PC-9 (cell line): ENCODE measurements around the gene UPK1A. TPM values are rescaled to one million over a fixed set of nuclear protein-coding genes. Genes with fewer than 3 reads are reported as not detected.
A peak's percentile ranks its signal among the peaks of the same experiment; 100 is the strongest.

Experiments
- BruUV-seq: library from RNA; stranded (reverse); fragments of 400-500 nt; replicated peaks from 2 replicates; lab custom pipeline; 2021; lab: Mats Ljungman, UMichigan
- CTCF ChIA-PET: fragments of 300-600 bp; sonication (Branson Sonifier 250); formaldehyde crosslinking; loops from one replicate; lab custom pipeline; 2022; ENCODE audit warnings: antibody characterized with exemption; lab: Charles Lee
- POLR2A ChIA-PET: fragments of 300-600 bp; sonication (Branson Sonifier 250); formaldehyde crosslinking; loops from one replicate; lab custom pipeline; 2022; ENCODE audit warnings: antibody characterized with exemption; ENCODE audit not compliant: unreplicated experiment; lab: Charles Lee
- DNase-seq, 2 experiments: peaks; one replicate each; pipeline versions ENCODE4 v3.0.0 to v3.0.0-alpha.2; 2015 to 2022; ENCODE audit warnings: mixed read lengths in 1 of 2
- H2AFZ ChIP-seq: fragments of 200-600 bp; sonication (generic); 2 replicates; pipeline ENCODE4 v1.8.1; 2017; ENCODE audit warnings: antibody characterized with exemption
- H3F3A ChIP-seq: fragments of 200-600 bp; sonication (generic); 2 replicates; pipeline ENCODE4 v1.8.1; 2017; ENCODE audit warnings: antibody characterized with exemption, mild to moderate bottlenecking, low read depth; ENCODE audit not compliant: insufficient read depth
- H3K27ac ChIP-seq: fragments of 200-600 bp; sonication (generic); 2 replicates; pipeline ENCODE4 v1.6.1; 2016; ENCODE audit warnings: mixed run types
- H3K27me3 ChIP-seq: fragments of 200-600 bp; sonication (generic); 2 replicates; pipeline ENCODE4 v1.6.1; 2016; ENCODE audit warnings: low read depth, mixed run types; ENCODE audit not compliant: insufficient read depth
- H3K36me3 ChIP-seq: fragments of 200-600 bp; sonication (generic); 2 replicates; pipeline ENCODE4 v1.6.1; 2016; ENCODE audit warnings: low read depth, mixed run types
- H3K4me1 ChIP-seq: fragments of 200-600 bp; sonication (generic); replicated peaks from 2 replicates; pipeline ENCODE4 v1.6.1; 2016; ENCODE audit warnings: mixed run types; ENCODE audit not compliant: insufficient read depth
- H3K4me2 ChIP-seq: fragments of 200-600 bp; sonication (generic); 2 replicates; pipeline ENCODE4 v1.6.1; 2017; ENCODE audit warnings: mixed run types
- H3K4me3 ChIP-seq: fragments of 200-600 bp; sonication (generic); 2 replicates; pipeline ENCODE4 v1.6.1; 2016; ENCODE audit warnings: mixed run types
- H3K79me2 ChIP-seq: fragments of 200-600 bp; sonication (generic); 2 replicates; pipeline ENCODE4 v1.6.1; 2017; ENCODE audit warnings: low read depth, mixed run types
- H3K9me2 ChIP-seq: fragments of 200-600 bp; sonication (generic); 2 replicates; pipeline ENCODE4 v1.8.1; 2017; ENCODE audit warnings: mild to moderate bottlenecking; ENCODE audit not compliant: insufficient read depth
- H3K9me3 ChIP-seq: fragments of 200-600 bp; sonication (generic); 2 replicates; pipeline ENCODE4 v1.8.1; 2016; ENCODE audit warnings: low read depth; ENCODE audit not compliant: insufficient read depth
- H4K20me1 ChIP-seq: fragments of 200-600 bp; sonication (generic); 2 replicates; pipeline ENCODE4 v1.8.1; 2017; ENCODE audit not compliant: insufficient read depth
- CTCF ChIP-seq: fragments of 200-600 bp; sonication (generic); conservative IDR thresholded peaks from 2 replicates; pipeline ENCODE4 v1.6.1; 2017; ENCODE audit warnings: mixed run types, antibody characterized with exemption, mild to moderate bottlenecking, moderate library complexity
- EZH2 ChIP-seq: fragments of 200-600 bp; sonication (generic); IDR thresholded peaks from 2 replicates; pipeline ENCODE4 v1.8.0; 2017; ENCODE audit warnings: antibody characterized with exemption, low read depth
- intact Hi-C: fragments of 100-400 bp; cut with micrococcal nuclease; formaldehyde crosslinking; loops from one replicate; pipeline ENCODE4 v1.10.0; 2022; ENCODE audit not compliant: unreplicated experiment
- total RNA-seq: library from RNA; stranded (reverse); gene quantifications from 2 replicates; pipeline ENCODE4 v1.2.3, GENCODE V29; 2021

Gene UPK1A
- total RNA-seq, 1 experiment from 2014 or later, result 1.6 TPM

- DNase-seq, result peak in 1 of 2 experiments; percentile 96
- H2AFZ ChIP-seq, result peak within 1 kb of the TSS; percentile 99
- peaks cover 34% of the 10 kb centered on the region for H3K79me2 ChIP-seq
- H3K36me3 ChIP-seq, result no peaks in the 10 kb centered on the region
- H3F3A ChIP-seq, result peaks cover 6% of the 10 kb centered on the region; the same call in 1 of the 2 replicates
- no peaks in the 10 kb centered on the region for H3K9me3 ChIP-seq
- POLR2A ChIA-PET, result no interaction called here
- H4K20me1 ChIP-seq, result peaks cover 14% of the 10 kb centered on the region
- H3K9me2 ChIP-seq, result no peaks in the 10 kb centered on the region
- intact Hi-C loops, result loop anchor here (1.0 to 5.0 kb wide), 11 partner anchors 25 to 745 kb away; partner anchors contain the start of genes COX6B1, LIN37, PSENEN and U2AF1L4
- H3K4me3 ChIP-seq, result peak within 1 kb of the TSS; percentile 85
- H3K4me1 ChIP-seq, result peaks cover 20% of the 10 kb centered on the region
- BruUV-seq, result no TSS peak
- CTCF ChIA-PET, result interaction anchor here (0.5 kb wide), 1 partner anchor 182 kb away, joined by 4 read pairs; no protein-coding TSS in a partner anchor
- peak within 1 kb of the TSS; percentile 45 for H3K27ac ChIP-seq
- H3K4me2 ChIP-seq, result peak within 1 kb of the TSS; percentile 99
- no peak for TF ChIP-seq CTCF
- TF ChIP-seq EZH2, result no peak
- H3K27me3 ChIP-seq, result no peaks in the 10 kb centered on the region
These were observed 51.5 kb downstream of the UPK1A start, which contains the start of gene KMT2B for GRCh38 chr19:35717665-35718344. KMT2B (plus strand) TSS chr19:35718003; CDS start chr19:35718019, 16 bp downstream.

- no peaks in the 10 kb centered on the region for H3K9me2 ChIP-seq
- ChIA-PET CTCF (no interaction called here), POLR2A (interaction anchor here (0.6 to 0.7 kb wide), 3 partner anchors 18 to 455 kb away, joined by 4 read pairs; no protein-coding TSS in a partner anchor)
- no peaks in the 10 kb centered on the region for H3K9me3 ChIP-seq
- no peak overlapping the region for H3K27ac ChIP-seq
- peak overlapping the region; percentile 83 for H3K4me2 ChIP-seq
- H2AFZ ChIP-seq, result peak overlapping the region; percentile 71; the same call in 1 of the 2 replicates
- peak overlapping the region; percentile 79 for H3K4me3 ChIP-seq
- H4K20me1 ChIP-seq, result peaks cover 14% of the 10 kb centered on the region
- H3K36me3 ChIP-seq, result no peaks in the 10 kb centered on the region
- no TSS peak for BruUV-seq
- peaks cover 6% of the 10 kb centered on the region; the same call in 1 of the 2 replicates for H3F3A ChIP-seq
- no peak for TF ChIP-seq CTCF
- H3K4me1 ChIP-seq, result peaks cover 20% of the 10 kb centered on the region
- H3K79me2 ChIP-seq, result peaks cover 34% of the 10 kb centered on the region
- DNase-seq, result peak in 1 of 2 experiments; percentile 29
- H3K27me3 ChIP-seq, result no peaks in the 10 kb centered on the region
- intact Hi-C loops, result loop anchor here (5.0 kb wide), 1 partner anchor 401 kb away; no protein-coding TSS in a partner anchor
These were observed 52.2 kb downstream of the UPK1A start for GRCh38 chr19:35718345-35719041.

- Histone ChIP-seq H3K27me3 (no peaks in the 10 kb centered on the region), H4K20me1 (peaks cover 14% of the 10 kb centered on the region), H3K4me3 (peak overlapping the region; percentile 79; the same call in 1 of the 2 replicates), H3K79me2 (peaks cover 34% of the 10 kb centered on the region), H3K27ac (no peak overlapping the region), H3K9me3 (no peaks in the 10 kb centered on the region), H3K9me2 (no peaks in the 10 kb centered on the region), H3F3A (peaks cover 6% of the 10 kb centered on the region; the same call in 1 of the 2 replicates), H3K36me3 (no peaks in the 10 kb centered on the region), H3K4me1 (peaks cover 20% of the 10 kb centered on the region), H3K4me2 (peak overlapping the region; percentile 83), H2AFZ (no peak overlapping the region)
- intact Hi-C loops, result loop anchor here (5.0 kb wide), 1 partner anchor 402 kb away; no protein-coding TSS in a partner anchor
- ChIA-PET POLR2A (interaction anchor here (0.6 kb wide), 1 partner anchor 456 kb away, joined by 4 read pairs; no protein-coding TSS in a partner anchor), CTCF (no interaction called here)
- no peak for TF ChIP-seq CTCF
- TF ChIP-seq EZH2, result no peak
- no peak for DNase-seq
- no TSS peak for BruUV-seq
These were observed 53.3 kb downstream of the UPK1A start for GRCh38 chr19:35719402-35720162.
